GM12878 (cell line): ENCODE results near the gene ARHGAP19. TPM values are rescaled to one million over a fixed set of nuclear protein-coding genes. Genes with fewer than 3 reads are reported as not detected.

Experiments used
- ATAC-seq: fragments of 200-7000 bp; cut with Tn5 transposase; 3 replicates; pipeline ENCODE4 v1.9.1; 2020; ENCODE audit warnings: mild to moderate bottlenecking, moderate library complexity
- BruUV-seq: library from RNA; stranded (reverse); fragments of 400-500 nt; replicated peaks from 2 replicates; lab custom pipeline; 2021; lab: Mats Ljungman, UMichigan
- CTCF ChIA-PET: fragments of 300-600 bp; sonication (Branson Sonifier 250); formaldehyde crosslinking; extraction: SDS; loops from one replicate; lab custom pipeline; 2021; ENCODE audit warnings: inconsistent platforms; lab: Yijun Ruan, JAX
- POLR2A ChIA-PET: fragments of 350-600 bp; formaldehyde crosslinking; extraction: SDS; loops from one replicate; lab custom pipeline; 2021; ENCODE audit warnings: inconsistent platforms; lab: Charles Lee
- RAD21 ChIA-PET: fragments of 300-600 bp; sonication (Branson Sonifier 250); formaldehyde crosslinking; loops from one replicate; lab custom pipeline; 2023; ENCODE audit warnings: antibody characterized with exemption; ENCODE audit not compliant: unreplicated experiment; lab: Charles Lee
- SMC1A ChIA-PET: fragments of 300-600 bp; sonication (Branson Sonifier 250); formaldehyde crosslinking; loops from one replicate; lab custom pipeline; 2023; ENCODE audit not compliant: unreplicated experiment, uncharacterized antibody; lab: Charles Lee
- DNase-seq: peaks from one replicate; pipeline ENCODE4 v3.0.0-alpha.2; 2011; ENCODE audit warnings: low read depth, low spot score
- FAIRE-seq: peaks from 3 replicates; lab custom pipeline; 2011; peaks lifted over from hg19 to GRCh38; lab: Jason Lieb, UNC
- H2AFZ ChIP-seq: 2 replicates; pipeline ENCODE4 v1.6.0; 2011; ENCODE audit warnings: low read depth, low read length, control low read depth; ENCODE audit not compliant: control insufficient read depth
- H3K27ac ChIP-seq: 2 replicates; pipeline ENCODE4 v1.5.1; 2011; ENCODE audit warnings: control low read depth; ENCODE audit not compliant: control insufficient read depth, insufficient read depth
- H3K27me3 ChIP-seq, 2 experiments: replicated peaks in 1 of 2; 2 replicates each; pipeline versions ENCODE4 v1.6.0 to v1.6.1; 2011; ENCODE audit warnings: low read length in 1 of 2; ENCODE audit not compliant: control insufficient read depth in 2 of 2, insufficient read depth in 2 of 2
- H3K36me3 ChIP-seq, 2 experiments: 2 replicates each; pipeline ENCODE4 v1.5.1; 2011; ENCODE audit warnings: low read length in 1 of 2; ENCODE audit not compliant: control insufficient read depth in 2 of 2, insufficient read depth in 2 of 2
- H3K4me1 ChIP-seq: 2 replicates; pipeline ENCODE4 v1.6.1; 2011; ENCODE audit warnings: mild to moderate bottlenecking, low read length, moderate library complexity, mixed read lengths; ENCODE audit not compliant: control insufficient read depth, insufficient read depth
- H3K4me2 ChIP-seq: 2 replicates; pipeline ENCODE4 v1.6.0; 2011; ENCODE audit warnings: control low read depth; ENCODE audit not compliant: control insufficient read depth, insufficient read depth
- H3K4me3 ChIP-seq: fragments of 200-600 bp; sonication (generic); 2 replicates; pipeline ENCODE4 v1.5.1; 2016
- H3K79me2 ChIP-seq: 2 replicates; pipeline ENCODE4 v1.6.0; 2011; ENCODE audit warnings: low read length; ENCODE audit not compliant: control insufficient read depth, insufficient read depth
- H3K9ac ChIP-seq: 2 replicates; pipeline ENCODE4 v1.8.0; 2011; ENCODE audit warnings: low read length, control low read depth, mixed read lengths; ENCODE audit not compliant: control insufficient read depth, insufficient read depth
- H3K9me3 ChIP-seq: replicated peaks from 3 replicates; pipeline ENCODE4 v1.5.1; 2011; ENCODE audit warnings: mild to moderate bottlenecking, low read length; ENCODE audit not compliant: control insufficient read depth, insufficient read depth
- H4K20me1 ChIP-seq: 2 replicates; pipeline ENCODE4 v1.6.0; 2011; ENCODE audit not compliant: control insufficient read depth, insufficient read depth
- ASH2L ChIP-seq: fragments of 300-600, 200-600 bp; sonication (generic); IDR thresholded peaks from 2 replicates; pipeline ENCODE4 v1.6.1; 2017; ENCODE audit warnings: low read depth, mild to moderate bottlenecking, borderline replicate concordance
- BRCA1 ChIP-seq: IDR thresholded peaks from 2 replicates; pipeline ENCODE4 v1.6.1; 2011; ENCODE audit warnings: low read depth, low read length, improper control_type of control experiment
- HDAC6 ChIP-seq: fragments of 200-600 bp; sonication (generic); IDR thresholded peaks from one replicate; pipeline ENCODE4 v1.8.0; 2017; ENCODE audit warnings: antibody characterized with exemption; ENCODE audit not compliant: unreplicated experiment
- MYB ChIP-seq: fragments of 150-350 bp; IDR thresholded peaks from 2 replicates; pipeline ENCODE4 v1.6.1; 2014; ENCODE audit warnings: mild to moderate bottlenecking, low read depth, low read length, borderline replicate concordance
- RAD51 ChIP-seq: fragments of 450-650 bp; IDR thresholded peaks from 2 replicates; pipeline ENCODE4 v1.6.1; 2016; ENCODE audit warnings: moderate library complexity, mild to moderate bottlenecking, inconsistent platforms
- SREBF1 ChIP-seq: IDR thresholded peaks from 2 replicates; pipeline ENCODE4 v1.6.1; 2012; ENCODE audit warnings: mild to moderate bottlenecking, low read length
- TARDBP ChIP-seq: IDR thresholded peaks from 2 replicates; pipeline ENCODE4 v1.6.1; 2016; ENCODE audit warnings: borderline replicate concordance
- ZSCAN29 ChIP-seq: fragments of 450-650 bp; IDR thresholded peaks from 2 replicates; pipeline ENCODE4 v1.6.1; 2017; ENCODE audit warnings: mild to moderate bottlenecking, moderate library complexity
- WGBS: methylation state at CpG from one replicate; pipeline ENCODE4 v1.1.6; 2016; ENCODE audit warnings: low lambda C conversion rate; ENCODE audit not compliant: insufficient replicate concordance, insufficient coverage; ENCODE audit errors: missing lambda C conversion rate; 5-methylcytosine and 5-hydroxymethylcytosine counted together
- in situ Hi-C: fragments of 300-500 bp; cut with MboI; formaldehyde crosslinking; loops from 9 replicates; pipeline ENCODE4 v1.14.3; 2018; ENCODE audit warnings: mixed read lengths
- intact Hi-C: fragments of 100-400 bp; cut with micrococcal nuclease; formaldehyde crosslinking; loops from one replicate; pipeline ENCODE4 v1.14.2; 2022; ENCODE audit not compliant: unreplicated experiment
- polyA plus RNA-seq, 11 experiments: library from polyadenylated mRNA; depleted of rRNA in 4 of 11; unstranded in 6 of 11; stranded (reverse) in 5 of 11; fragments of >200 nt; fragmentation: Nextera tagmentation in 4 of 11; fragmentation: Illumina TruSeq in 1 of 11; extraction: Ambion mirVana in 4 of 11; extraction: Trizol in 1 of 11; gene quantifications; 1 replicate in 1 of 11; 2 replicates in 10 of 11; pipeline versions ENCODE4 v1.2.1 to v1.2.3, GENCODE V29; 2011 to 2016; ENCODE audit warnings: inconsistent platforms in 2 of 11, missing spikeins in 2 of 11, low read depth in 1 of 11
- total RNA-seq, 4 experiments: library from RNA; depleted of rRNA in 3 of 4; stranded (reverse); fragments of >200 nt in 3 of 4; fragmentation: Illumina TruSeq in 1 of 4; extraction: Trizol in 1 of 4; gene quantifications; 2 replicates each; pipeline versions ENCODE4 v1.2.1 to v1.2.3, GENCODE V29; 2013 to 2021
- TF ChIP-seq, protein P1 (sequence below): IDR thresholded peaks from 2 replicates; pipeline ENCODE4 v1.6.1; 2012; ENCODE audit warnings: low read depth, low read length, improper control_type of control experiment
- TF ChIP-seq, protein P2 (sequence below): IDR thresholded peaks from 2 replicates; pipeline ENCODE4 v1.6.1; 2011; ENCODE audit warnings: mild to moderate bottlenecking, low read depth, low read length, moderate library complexity; ENCODE audit not compliant: insufficient replicate concordance
- TF ChIP-seq, protein P3 (sequence below): IDR thresholded peaks from 2 replicates; pipeline ENCODE4 v1.6.1; 2012; ENCODE audit warnings: improper control_type of control experiment, low read depth, low read length; ENCODE audit not compliant: insufficient replicate concordance

ARHGAP19 gene
- total and polyA plus RNA-seq, 10 of the 15 experiments (the other 5 are each of a cell fraction or from before 2014, with no cell fraction given) = 13.3 to 40.7 (median 22.6) TPM

DNA sequence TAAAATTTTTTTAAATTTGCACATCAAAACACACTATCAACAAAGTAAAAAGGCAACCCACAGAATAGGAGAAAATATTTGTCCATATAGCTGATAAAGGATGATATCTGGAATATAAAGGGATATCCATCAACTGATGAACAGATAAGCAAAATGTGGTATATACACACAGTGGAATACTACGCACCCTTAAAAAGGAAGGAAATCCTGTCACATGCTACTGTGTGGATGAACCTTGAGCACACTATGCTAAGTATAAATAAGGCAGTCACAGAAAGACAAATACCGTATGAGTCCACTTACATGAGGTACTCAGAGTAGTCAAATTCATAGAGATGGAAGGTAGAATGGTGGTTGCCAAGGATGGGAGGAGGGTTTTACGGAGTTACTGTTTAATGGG, 37.7 kb downstream of the ARHGAP19 start:
- no peak overlapping the region for H3K4me3 ChIP-seq
- no peak overlapping the region for H3K27ac ChIP-seq
- no peaks in the 10 kb centered on the region for H3K79me2 ChIP-seq
- no TSS peak for BruUV-seq
- no peak overlapping the region for H2AFZ ChIP-seq
- no peak overlapping the region for H3K4me2 ChIP-seq
- peaks cover 0 to 18% of the 10 kb centered on the region in 2 experiments; a peak in 2 of 4 replicates for H3K36me3 ChIP-seq
- FAIRE-seq (no peak), ATAC-seq (no peak), DNase-seq (no peak)
- in situ Hi-C loops = no loop called here
- no peaks in the 10 kb centered on the region for H4K20me1 ChIP-seq
- H3K9me3 ChIP-seq = no peaks in the 10 kb centered on the region
- intact Hi-C loops = no loop called here
- no peaks in the 10 kb centered on the region for H3K4me1 ChIP-seq
- WGBS = 92% methylated on average over 3 of the region's 3 CpGs
- H3K27me3 ChIP-seq = no peaks in the 10 kb centered on the region
- ChIA-PET RAD21 (no interaction called here), POLR2A (interaction anchor here (0.6 kb wide), 1 partner anchor 389 kb away, joined by 3 read pairs; no protein-coding TSS in a partner anchor), SMC1A (no interaction called here), CTCF (no interaction called here)
- TF ChIP-seq RAD51 = no peak
- no peak for TF ChIP-seq ZSCAN29
- H3K9ac ChIP-seq = no peak overlapping the region

DNA sequence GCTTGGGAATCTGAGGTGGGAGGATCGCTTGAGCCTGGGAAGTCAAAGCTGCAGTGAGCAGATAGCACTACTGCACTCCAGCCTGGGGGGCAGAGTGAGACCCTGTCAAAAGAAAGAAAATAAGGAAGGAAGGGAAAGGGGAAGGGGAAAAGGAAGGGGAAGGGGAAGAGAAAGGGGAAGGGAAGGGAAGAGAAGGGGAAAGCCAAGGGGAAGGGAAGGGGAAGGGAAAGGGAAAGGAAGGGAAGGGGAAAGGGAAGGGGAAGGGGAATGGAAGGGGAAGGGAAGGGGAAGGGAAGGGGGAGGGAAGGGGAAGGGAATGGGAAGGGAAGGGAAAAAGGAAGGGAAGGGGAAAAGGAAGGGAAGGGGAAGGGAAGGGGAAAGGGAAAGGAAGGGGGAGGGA, 41.5 kb downstream of the ARHGAP19 start:
- no peak overlapping the region for H3K9ac ChIP-seq
- SMC1A ChIA-PET = no interaction called here
- FAIRE-seq = no peak
- no peaks in the 10 kb centered on the region for H4K20me1 ChIP-seq
- H3K36me3 ChIP-seq = peaks cover 0 to 12% of the 10 kb centered on the region in 2 experiments; a peak in 2 of 4 replicates
- no peak overlapping the region for H3K4me2 ChIP-seq
- BruUV-seq = no TSS peak
- DNase-seq = no peak
- RAD21 ChIA-PET = no interaction called here
- CTCF ChIA-PET = no interaction called here
- no peak overlapping the region for H3K4me3 ChIP-seq
- H3K9me3 ChIP-seq = no peaks in the 10 kb centered on the region
- H3K27me3 ChIP-seq = no peaks in the 10 kb centered on the region
- whole genome bisulfite sequencing = 89% methylated on average over 1 of the region's 1 CpG
- no peak for ATAC-seq
- in situ Hi-C loops (no loop called here), intact Hi-C loops (no loop called here)
- POLR2A ChIA-PET = no interaction called here
- H3K4me1 ChIP-seq = no peaks in the 10 kb centered on the region
- no peaks in the 10 kb centered on the region for H3K79me2 ChIP-seq
- no peak overlapping the region for H3K27ac ChIP-seq
- H2AFZ ChIP-seq = no peak overlapping the region
- TF ChIP-seq HDAC6 (no peak), ASH2L (no peak), TARDBP (no peak), BRCA1 (no peak), MYB (no peak), SREBF1 (no peak)
- TF ChIP-seq, protein P1, sequence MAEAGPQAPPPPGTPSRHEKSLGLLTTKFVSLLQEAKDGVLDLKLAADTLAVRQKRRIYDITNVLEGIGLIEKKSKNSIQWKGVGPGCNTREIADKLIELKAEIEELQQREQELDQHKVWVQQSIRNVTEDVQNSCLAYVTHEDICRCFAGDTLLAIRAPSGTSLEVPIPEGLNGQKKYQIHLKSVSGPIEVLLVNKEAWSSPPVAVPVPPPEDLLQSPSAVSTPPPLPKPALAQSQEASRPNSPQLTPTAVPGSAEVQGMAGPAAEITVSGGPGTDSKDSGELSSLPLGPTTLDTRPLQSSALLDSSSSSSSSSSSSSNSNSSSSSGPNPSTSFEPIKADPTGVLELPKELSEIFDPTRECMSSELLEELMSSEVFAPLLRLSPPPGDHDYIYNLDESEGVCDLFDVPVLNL = no peak
- TF ChIP-seq, protein P2, sequence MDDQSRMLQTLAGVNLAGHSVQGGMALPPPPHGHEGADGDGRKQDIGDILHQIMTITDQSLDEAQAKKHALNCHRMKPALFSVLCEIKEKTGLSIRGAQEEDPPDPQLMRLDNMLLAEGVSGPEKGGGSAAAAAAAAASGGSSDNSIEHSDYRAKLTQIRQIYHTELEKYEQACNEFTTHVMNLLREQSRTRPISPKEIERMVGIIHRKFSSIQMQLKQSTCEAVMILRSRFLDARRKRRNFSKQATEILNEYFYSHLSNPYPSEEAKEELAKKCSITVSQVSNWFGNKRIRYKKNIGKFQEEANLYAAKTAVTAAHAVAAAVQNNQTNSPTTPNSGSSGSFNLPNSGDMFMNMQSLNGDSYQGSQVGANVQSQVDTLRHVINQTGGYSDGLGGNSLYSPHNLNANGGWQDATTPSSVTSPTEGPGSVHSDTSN = no peak
- TF ChIP-seq, protein P3, sequence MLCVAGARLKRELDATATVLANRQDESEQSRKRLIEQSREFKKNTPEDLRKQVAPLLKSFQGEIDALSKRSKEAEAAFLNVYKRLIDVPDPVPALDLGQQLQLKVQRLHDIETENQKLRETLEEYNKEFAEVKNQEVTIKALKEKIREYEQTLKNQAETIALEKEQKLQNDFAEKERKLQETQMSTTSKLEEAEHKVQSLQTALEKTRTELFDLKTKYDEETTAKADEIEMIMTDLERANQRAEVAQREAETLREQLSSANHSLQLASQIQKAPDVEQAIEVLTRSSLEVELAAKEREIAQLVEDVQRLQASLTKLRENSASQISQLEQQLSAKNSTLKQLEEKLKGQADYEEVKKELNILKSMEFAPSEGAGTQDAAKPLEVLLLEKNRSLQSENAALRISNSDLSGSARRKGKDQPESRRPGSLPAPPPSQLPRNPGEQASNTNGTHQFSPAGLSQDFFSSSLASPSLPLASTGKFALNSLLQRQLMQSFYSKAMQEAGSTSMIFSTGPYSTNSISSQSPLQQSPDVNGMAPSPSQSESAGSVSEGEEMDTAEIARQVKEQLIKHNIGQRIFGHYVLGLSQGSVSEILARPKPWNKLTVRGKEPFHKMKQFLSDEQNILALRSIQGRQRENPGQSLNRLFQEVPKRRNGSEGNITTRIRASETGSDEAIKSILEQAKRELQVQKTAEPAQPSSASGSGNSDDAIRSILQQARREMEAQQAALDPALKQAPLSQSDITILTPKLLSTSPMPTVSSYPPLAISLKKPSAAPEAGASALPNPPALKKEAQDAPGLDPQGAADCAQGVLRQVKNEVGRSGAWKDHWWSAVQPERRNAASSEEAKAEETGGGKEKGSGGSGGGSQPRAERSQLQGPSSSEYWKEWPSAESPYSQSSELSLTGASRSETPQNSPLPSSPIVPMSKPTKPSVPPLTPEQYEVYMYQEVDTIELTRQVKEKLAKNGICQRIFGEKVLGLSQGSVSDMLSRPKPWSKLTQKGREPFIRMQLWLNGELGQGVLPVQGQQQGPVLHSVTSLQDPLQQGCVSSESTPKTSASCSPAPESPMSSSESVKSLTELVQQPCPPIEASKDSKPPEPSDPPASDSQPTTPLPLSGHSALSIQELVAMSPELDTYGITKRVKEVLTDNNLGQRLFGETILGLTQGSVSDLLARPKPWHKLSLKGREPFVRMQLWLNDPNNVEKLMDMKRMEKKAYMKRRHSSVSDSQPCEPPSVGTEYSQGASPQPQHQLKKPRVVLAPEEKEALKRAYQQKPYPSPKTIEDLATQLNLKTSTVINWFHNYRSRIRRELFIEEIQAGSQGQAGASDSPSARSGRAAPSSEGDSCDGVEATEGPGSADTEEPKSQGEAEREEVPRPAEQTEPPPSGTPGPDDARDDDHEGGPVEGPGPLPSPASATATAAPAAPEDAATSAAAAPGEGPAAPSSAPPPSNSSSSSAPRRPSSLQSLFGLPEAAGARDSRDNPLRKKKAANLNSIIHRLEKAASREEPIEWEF = no peak
